GM10266 (cell line): Measurements from ENCODE around the gene ARF1.

Experiments used
- DNase-seq: peaks from one replicate; pipeline ENCODE4 v3.0.0; 2012; ENCODE audit errors: extremely low spot score
- TF ChIP-seq, protein P1 (sequence below): IDR thresholded peaks from 2 replicates; pipeline ENCODE4 v1.5.1; 2012; ENCODE audit warnings: mild to moderate bottlenecking, low read depth; ENCODE audit not compliant: control insufficient read depth, insufficient read depth; ENCODE audit errors: missing control alignments

ARF1 gene

DNA sequence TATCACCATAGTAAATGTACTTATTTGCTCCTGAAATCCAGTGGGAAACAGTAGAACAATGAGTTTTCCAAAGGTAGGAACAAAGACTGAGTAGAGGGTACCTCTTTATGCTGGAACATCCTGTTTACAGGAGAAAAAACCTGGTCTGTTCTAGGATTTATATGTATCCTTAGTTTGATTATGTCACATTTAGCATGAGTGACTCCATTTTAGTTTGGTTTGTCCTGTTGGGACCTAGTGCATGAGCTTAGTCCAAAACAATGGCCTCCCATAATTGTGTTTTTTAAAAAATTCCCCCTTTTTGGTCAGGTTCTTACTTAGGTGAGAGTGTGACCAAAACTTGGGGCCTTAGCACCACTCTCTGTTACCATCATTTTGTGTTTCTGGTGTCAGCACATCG lies 30.1 kb downstream of the ARF1 start:
- DNase-seq = no peak
- TF ChIP-seq, protein P1, sequence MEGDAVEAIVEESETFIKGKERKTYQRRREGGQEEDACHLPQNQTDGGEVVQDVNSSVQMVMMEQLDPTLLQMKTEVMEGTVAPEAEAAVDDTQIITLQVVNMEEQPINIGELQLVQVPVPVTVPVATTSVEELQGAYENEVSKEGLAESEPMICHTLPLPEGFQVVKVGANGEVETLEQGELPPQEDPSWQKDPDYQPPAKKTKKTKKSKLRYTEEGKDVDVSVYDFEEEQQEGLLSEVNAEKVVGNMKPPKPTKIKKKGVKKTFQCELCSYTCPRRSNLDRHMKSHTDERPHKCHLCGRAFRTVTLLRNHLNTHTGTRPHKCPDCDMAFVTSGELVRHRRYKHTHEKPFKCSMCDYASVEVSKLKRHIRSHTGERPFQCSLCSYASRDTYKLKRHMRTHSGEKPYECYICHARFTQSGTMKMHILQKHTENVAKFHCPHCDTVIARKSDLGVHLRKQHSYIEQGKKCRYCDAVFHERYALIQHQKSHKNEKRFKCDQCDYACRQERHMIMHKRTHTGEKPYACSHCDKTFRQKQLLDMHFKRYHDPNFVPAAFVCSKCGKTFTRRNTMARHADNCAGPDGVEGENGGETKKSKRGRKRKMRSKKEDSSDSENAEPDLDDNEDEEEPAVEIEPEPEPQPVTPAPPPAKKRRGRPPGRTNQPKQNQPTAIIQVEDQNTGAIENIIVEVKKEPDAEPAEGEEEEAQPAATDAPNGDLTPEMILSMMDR = no peak

- TF ChIP-seq, protein P1 = no peak
- DNase-seq = no peak
Measured at GRCh38 chr1:228114827-228115226, 32.3 kb downstream of the ARF1 start.

DNA sequence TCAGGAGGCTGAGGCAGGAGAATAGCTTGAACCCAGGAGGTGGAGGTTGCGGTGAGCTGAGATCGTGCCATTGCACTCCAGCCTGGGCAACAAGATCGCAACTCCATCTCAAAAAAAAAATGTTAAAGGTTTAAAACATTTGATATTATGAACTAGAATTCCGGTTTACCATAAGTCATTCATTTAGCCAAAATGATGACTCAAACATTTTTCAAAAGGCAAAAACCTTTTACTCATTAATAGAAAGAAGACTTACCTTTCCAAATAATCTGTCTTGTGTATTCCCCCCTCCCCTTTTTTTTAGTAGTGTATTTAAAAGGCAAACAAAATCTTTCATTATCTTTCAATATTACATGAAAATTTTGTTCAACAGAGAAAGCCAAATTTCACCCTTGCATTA lies 34.8 kb downstream of the ARF1 start:
- no peak for DNase-seq
- TF ChIP-seq, protein P1 = no peak

- DNase-seq = no peak
- TF ChIP-seq, protein P1 = no peak
Measured at GRCh38 chr1:228118040-228118439, 35.5 kb downstream of the ARF1 start.

- TF ChIP-seq, protein P1 = no peak
- DNase-seq = no peak
Measured at GRCh38 chr1:228120351-228120750, 37.8 kb downstream of the ARF1 start.

DNA sequence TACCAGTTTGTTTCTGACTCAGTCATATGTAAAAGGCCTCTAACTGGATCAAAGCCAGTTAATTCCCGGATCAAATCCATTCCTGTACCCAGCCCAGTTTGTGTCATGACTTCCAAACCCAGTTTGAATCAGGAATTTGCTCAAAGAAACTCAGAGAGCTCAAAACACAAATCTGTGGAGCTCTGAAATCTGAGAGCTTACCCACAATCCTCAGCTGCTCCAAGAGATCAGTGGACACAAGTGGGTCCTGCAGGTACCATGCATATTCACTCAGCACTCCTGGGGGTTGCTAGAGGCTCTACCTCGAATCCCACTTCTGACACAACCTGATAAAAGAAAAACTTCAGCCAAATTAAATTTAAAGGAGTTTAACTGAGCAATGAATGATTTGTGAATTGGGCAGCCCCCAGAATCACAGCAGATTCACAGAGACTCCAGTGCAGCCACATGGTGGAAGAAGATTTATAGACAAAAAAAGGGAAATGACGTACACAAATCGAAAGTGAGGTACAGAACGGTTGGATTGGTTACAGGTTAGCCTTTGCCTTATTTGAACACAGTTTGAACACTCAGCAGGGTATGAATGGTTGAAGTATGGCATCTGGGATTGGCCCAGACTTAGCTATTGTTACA lies 38.5 kb downstream of the ARF1 start:
- TF ChIP-seq, protein P1 = no peak
- DNase-seq = no peak

DNA sequence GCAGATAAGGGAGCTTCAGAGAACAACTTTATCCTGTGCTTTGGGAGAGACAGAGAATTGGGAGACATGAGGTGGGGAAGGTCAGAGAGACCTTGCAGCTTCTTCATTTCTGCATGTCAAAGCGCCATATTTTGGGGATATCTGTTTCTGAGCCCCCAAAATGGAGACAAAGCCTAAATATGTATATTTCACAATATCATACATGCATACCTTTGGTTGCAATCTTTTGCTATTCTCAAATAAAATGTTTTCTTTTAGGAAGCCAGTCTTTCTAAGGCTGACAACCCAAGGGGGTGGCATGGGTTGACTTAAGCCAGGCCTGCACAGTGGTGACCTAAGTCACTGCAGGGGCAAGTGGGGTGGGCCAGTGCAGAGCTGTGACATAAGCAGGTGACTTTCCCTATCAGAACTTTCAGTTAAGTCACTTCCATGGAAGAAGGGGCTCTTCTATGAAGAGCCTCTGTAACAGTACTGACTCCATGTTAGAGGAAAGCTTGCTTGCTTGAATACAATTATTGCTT lies 40.5 kb downstream of the ARF1 start:
- TF ChIP-seq, protein P1 = no peak

More for the DNA sequence above, 40.5 kb downstream of the ARF1 start:
- DNase-seq = no peak
